Astrocyte (in vitro differentiated cells and primary cell): Measurements from ENCODE around the gene LRP1B. TPM values are rescaled to one million over a fixed set of nuclear protein-coding genes. Genes with fewer than 3 reads are reported as not detected.

Experiments
- DNase-seq: peaks from one replicate; pipeline ENCODE4 v3.0.0-alpha.2; 2010; ENCODE audit warnings: low read depth
- FAIRE-seq: peaks from 2 replicates; lab custom pipeline; 2011; peaks lifted over from hg19 to GRCh38; lab: Jason Lieb, UNC
- H2AFZ ChIP-seq: 2 replicates; pipeline ENCODE4 v1.6.0; 2012; ENCODE audit warnings: low read depth, low read length, inconsistent platforms
- H3K27ac ChIP-seq: 2 replicates; pipeline ENCODE4 v1.5.1; 2011; ENCODE audit warnings: low read depth, low read length, inconsistent platforms
- H3K27me3 ChIP-seq: 2 replicates; pipeline ENCODE4 v1.6.0; 2011; ENCODE audit warnings: low read length, inconsistent platforms; ENCODE audit not compliant: insufficient read depth
- H3K36me3 ChIP-seq: 2 replicates; pipeline ENCODE4 v1.5.1; 2011; ENCODE audit warnings: low read length, inconsistent platforms; ENCODE audit not compliant: insufficient read depth
- H3K4me1 ChIP-seq: 2 replicates; pipeline ENCODE4 v1.5.1; 2011; ENCODE audit warnings: low read length, inconsistent platforms; ENCODE audit not compliant: insufficient read depth
- H3K4me2 ChIP-seq: 2 replicates; pipeline ENCODE4 v1.6.0; 2012; ENCODE audit warnings: low read length, inconsistent platforms
- H3K4me3 ChIP-seq: 2 replicates; pipeline ENCODE4 v1.5.1; 2011; ENCODE audit warnings: low read depth, mild to moderate bottlenecking, low read length, inconsistent platforms; ENCODE audit not compliant: insufficient read depth
- H3K79me2 ChIP-seq: 2 replicates; pipeline ENCODE4 v1.6.0; 2012; ENCODE audit warnings: mild to moderate bottlenecking, low read length, inconsistent platforms; ENCODE audit not compliant: insufficient read depth
- H3K9ac ChIP-seq: 2 replicates; pipeline ENCODE4 v1.6.0; 2012; ENCODE audit warnings: mild to moderate bottlenecking, low read length, inconsistent platforms
- H3K9me3 ChIP-seq: 2 replicates; pipeline ENCODE4 v1.5.1; 2012; ENCODE audit warnings: low read depth, mild to moderate bottlenecking, low read length, inconsistent platforms; ENCODE audit not compliant: insufficient read depth
- H4K20me1 ChIP-seq: 2 replicates; pipeline ENCODE4 v1.6.0; 2012; ENCODE audit warnings: low read length, inconsistent platforms; ENCODE audit not compliant: insufficient read depth
- H3K27ac Mint-ChIP-seq: one replicate; pipeline ENCODE4 v1.8.0; 2021; ENCODE audit warnings: mild to moderate bottlenecking, mixed read lengths; ENCODE audit not compliant: unreplicated experiment
- H3K27me3 Mint-ChIP-seq: one replicate; pipeline ENCODE4 v1.8.0; 2021; ENCODE audit warnings: low read depth, mixed read lengths; ENCODE audit not compliant: unreplicated experiment
- H3K36me3 Mint-ChIP-seq: one replicate; pipeline ENCODE4 v1.8.0; 2021; ENCODE audit warnings: low read depth, mixed read lengths; ENCODE audit not compliant: unreplicated experiment
- H3K4me1 Mint-ChIP-seq: one replicate; pipeline ENCODE4 v1.8.0; 2021; ENCODE audit warnings: low read depth, mixed read lengths; ENCODE audit not compliant: unreplicated experiment
- H3K4me3 Mint-ChIP-seq: one replicate; pipeline ENCODE4 v1.8.0; 2021; ENCODE audit warnings: mild to moderate bottlenecking, moderate library complexity, mixed read lengths; ENCODE audit not compliant: unreplicated experiment
- H3K9me3 Mint-ChIP-seq: one replicate; pipeline ENCODE4 v1.8.0; 2021; ENCODE audit warnings: mild to moderate bottlenecking, mixed read lengths; ENCODE audit not compliant: unreplicated experiment
- EZH2 ChIP-seq: IDR thresholded peaks from 2 replicates; pipeline ENCODE4 v1.6.1; 2012; ENCODE audit warnings: mild to moderate bottlenecking, low read length, inconsistent platforms; ENCODE audit not compliant: insufficient read depth
- total RNA-seq: library from RNA; stranded (reverse); gene quantifications from 2 replicates; pipeline ENCODE4 v1.2.1, GENCODE V29; 2021
- TF ChIP-seq, protein P1 (sequence below): IDR thresholded peaks from 2 replicates; pipeline ENCODE4 v1.5.1; 2011; ENCODE audit warnings: low read depth, mild to moderate bottlenecking, inconsistent platforms, low read length, moderate library complexity; ENCODE audit not compliant: insufficient read depth

Gene LRP1B
- total RNA-seq, 1 donor from 2014 or later = 1.5 TPM

DNA sequence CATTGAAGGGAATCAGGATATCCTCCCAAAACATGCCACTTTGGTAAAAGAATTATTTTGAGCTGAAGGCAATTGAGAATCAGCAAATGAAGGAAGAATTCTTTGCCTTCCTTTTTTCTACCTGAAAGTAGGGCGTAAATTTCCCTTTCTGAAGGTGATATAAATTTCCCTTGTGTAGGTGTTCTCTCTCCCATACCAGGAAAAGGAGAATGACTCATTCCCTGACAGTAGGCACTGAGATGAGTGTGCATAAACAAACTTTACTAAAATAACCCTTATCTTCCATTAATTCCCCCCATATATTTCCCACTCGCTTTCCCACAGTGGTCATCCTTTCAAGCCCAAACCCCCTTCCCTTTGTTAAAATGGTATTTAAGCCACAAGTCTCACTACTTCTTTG is 1339.0 kb downstream of the LRP1B start:
- H2AFZ ChIP-seq = no peak overlapping the region
- no peak overlapping the region for H3K4me2 ChIP-seq
- H3K36me3 ChIP-seq = no peaks in the 10 kb centered on the region
- TF ChIP-seq EZH2 = no peak
- TF ChIP-seq, protein P1, sequence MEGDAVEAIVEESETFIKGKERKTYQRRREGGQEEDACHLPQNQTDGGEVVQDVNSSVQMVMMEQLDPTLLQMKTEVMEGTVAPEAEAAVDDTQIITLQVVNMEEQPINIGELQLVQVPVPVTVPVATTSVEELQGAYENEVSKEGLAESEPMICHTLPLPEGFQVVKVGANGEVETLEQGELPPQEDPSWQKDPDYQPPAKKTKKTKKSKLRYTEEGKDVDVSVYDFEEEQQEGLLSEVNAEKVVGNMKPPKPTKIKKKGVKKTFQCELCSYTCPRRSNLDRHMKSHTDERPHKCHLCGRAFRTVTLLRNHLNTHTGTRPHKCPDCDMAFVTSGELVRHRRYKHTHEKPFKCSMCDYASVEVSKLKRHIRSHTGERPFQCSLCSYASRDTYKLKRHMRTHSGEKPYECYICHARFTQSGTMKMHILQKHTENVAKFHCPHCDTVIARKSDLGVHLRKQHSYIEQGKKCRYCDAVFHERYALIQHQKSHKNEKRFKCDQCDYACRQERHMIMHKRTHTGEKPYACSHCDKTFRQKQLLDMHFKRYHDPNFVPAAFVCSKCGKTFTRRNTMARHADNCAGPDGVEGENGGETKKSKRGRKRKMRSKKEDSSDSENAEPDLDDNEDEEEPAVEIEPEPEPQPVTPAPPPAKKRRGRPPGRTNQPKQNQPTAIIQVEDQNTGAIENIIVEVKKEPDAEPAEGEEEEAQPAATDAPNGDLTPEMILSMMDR = no peak
- no peak overlapping the region for H3K27ac Mint-ChIP-seq
- no peaks in the 10 kb centered on the region for H3K4me1 ChIP-seq
- no peaks in the 10 kb centered on the region for H3K9me3 ChIP-seq
- H3K79me2 ChIP-seq = no peaks in the 10 kb centered on the region
- no peak overlapping the region for H3K4me3 ChIP-seq
- H3K36me3 Mint-ChIP-seq = no peaks in the 10 kb centered on the region
- H3K4me1 Mint-ChIP-seq = no peaks in the 10 kb centered on the region
- H3K27ac ChIP-seq = no peak overlapping the region
- no peak overlapping the region for H3K9ac ChIP-seq
- FAIRE-seq = no peak
- no peaks in the 10 kb centered on the region for H4K20me1 ChIP-seq
- no peak overlapping the region for H3K4me3 Mint-ChIP-seq
- H3K9me3 Mint-ChIP-seq = no peaks in the 10 kb centered on the region
- no peak for DNase-seq
- H3K27me3 ChIP-seq = no peaks in the 10 kb centered on the region
- no peaks in the 10 kb centered on the region for H3K27me3 Mint-ChIP-seq

DNA sequence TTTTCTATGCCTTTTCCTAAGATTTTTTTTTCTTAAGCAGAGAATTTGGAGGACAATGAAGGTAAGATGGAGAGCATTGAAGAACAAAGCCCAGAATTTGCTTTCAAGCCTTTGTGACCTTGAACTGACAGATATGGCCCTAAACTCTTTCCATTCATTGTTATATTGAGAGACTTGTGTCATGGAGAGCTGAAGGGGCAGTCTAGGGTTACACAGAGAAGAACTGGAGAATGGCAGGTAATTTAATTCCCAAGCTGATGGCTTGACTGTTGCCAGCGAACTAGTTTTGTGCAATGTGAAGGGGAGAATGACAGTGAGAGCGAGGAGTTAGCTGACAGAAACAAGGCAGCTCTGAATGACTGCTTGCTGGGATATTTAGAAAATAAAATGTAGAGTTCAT is 1344.2 kb downstream of the LRP1B start:
- no peaks in the 10 kb centered on the region for H3K4me1 ChIP-seq
- H3K4me2 ChIP-seq = no peak overlapping the region
- no peaks in the 10 kb centered on the region for H3K79me2 ChIP-seq
- H3K36me3 ChIP-seq = no peaks in the 10 kb centered on the region
- no peaks in the 10 kb centered on the region for H3K27me3 ChIP-seq
- DNase-seq = no peak
- no peak overlapping the region for H3K4me3 ChIP-seq
- H3K9me3 ChIP-seq = no peaks in the 10 kb centered on the region
- no peaks in the 10 kb centered on the region for H3K36me3 Mint-ChIP-seq
- no peaks in the 10 kb centered on the region for H3K9me3 Mint-ChIP-seq
- H2AFZ ChIP-seq = no peak overlapping the region
- no peak for FAIRE-seq
- no peak for TF ChIP-seq EZH2
- TF ChIP-seq, protein P1 = no peak
- no peaks in the 10 kb centered on the region for H4K20me1 ChIP-seq
- no peak overlapping the region for H3K27ac Mint-ChIP-seq
- H3K4me1 Mint-ChIP-seq = no peaks in the 10 kb centered on the region
- H3K27me3 Mint-ChIP-seq = no peaks in the 10 kb centered on the region
- H3K9ac ChIP-seq = no peak overlapping the region
- H3K27ac ChIP-seq = no peak overlapping the region
- no peak overlapping the region for H3K4me3 Mint-ChIP-seq

DNA sequence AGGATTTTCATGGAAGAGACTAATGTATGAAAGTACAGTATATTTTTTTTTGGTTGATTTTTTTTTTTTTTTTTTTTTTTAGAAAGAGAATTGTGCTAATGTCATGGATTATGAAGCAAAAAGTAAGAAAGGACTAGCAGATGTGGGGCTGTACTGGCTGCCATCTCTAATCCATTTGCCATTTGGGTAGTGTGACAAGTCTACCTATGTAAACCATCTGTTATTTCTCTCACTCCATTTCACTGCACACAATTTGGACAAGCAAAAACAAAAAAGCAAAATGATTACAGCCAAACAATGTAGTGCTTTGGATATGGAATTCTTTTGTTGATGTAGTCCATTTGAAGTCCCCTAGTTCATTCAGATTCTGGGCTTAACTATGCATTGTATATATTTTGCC is 1355.4 kb downstream of the LRP1B start:
- no peaks in the 10 kb centered on the region for H3K36me3 Mint-ChIP-seq
- FAIRE-seq = no peak

More for the DNA sequence above, 1355.4 kb downstream of the LRP1B start:
- no peak overlapping the region for H3K27ac ChIP-seq
- Mint-ChIP-seq H3K4me1 (peaks cover 2% of the 10 kb centered on the region), H3K27me3 (no peaks in the 10 kb centered on the region), H3K9me3 (no peaks in the 10 kb centered on the region), H3K4me3 (no peak overlapping the region), H3K27ac (no peak overlapping the region)
- no peaks in the 10 kb centered on the region for H3K36me3 ChIP-seq
- H3K4me1 ChIP-seq = no peaks in the 10 kb centered on the region
- H3K9ac ChIP-seq = no peak overlapping the region
- no peaks in the 10 kb centered on the region for H3K9me3 ChIP-seq
- no peak overlapping the region for H3K4me2 ChIP-seq
- H3K4me3 ChIP-seq = no peak overlapping the region
- H2AFZ ChIP-seq = no peak overlapping the region
- H3K79me2 ChIP-seq = no peaks in the 10 kb centered on the region
- TF ChIP-seq, protein P1 = no peak
- no peak for TF ChIP-seq EZH2
- H3K27me3 ChIP-seq = no peaks in the 10 kb centered on the region
- H4K20me1 ChIP-seq = no peaks in the 10 kb centered on the region
- no peak for DNase-seq
